Globus pallidus (tissue), 1 donor: Measurements from ENCODE around the gene ARF1.

Source experiments
- DNase-seq: peaks from one replicate; pipeline ENCODE4 v3.0.0-alpha.2; 2015; ENCODE audit warnings: low spot score

The ARF1 gene

GRCh38 chr1:228088586-228089498 lies 6.3 kb downstream of the ARF1 start:
- DNase-seq: no peak

GRCh38 chr1:228089519-228090380 lies 7.2 kb downstream of the ARF1 start:
- DNase-seq: no peak

GRCh38 chr1:228090613-228091081 lies 8.1 kb downstream of the ARF1 start:
- no peak for DNase-seq

GRCh38 chr1:228091084-228091483 lies 8.6 kb downstream of the ARF1 start:
- no peak for DNase-seq

- DNase-seq: no peak
These were observed 10.0 kb downstream of the ARF1 start for GRCh38 chr1:228092342-228093049.

GRCh38 chr1:228093050-228093906 lies 10.8 kb downstream of the ARF1 start:
- no peak for DNase-seq

- DNase-seq: no peak
These were observed 12.0 kb downstream of the ARF1 start for GRCh38 chr1:228094432-228095016.

- no peak for DNase-seq
These were observed 12.7 kb downstream of the ARF1 start for GRCh38 chr1:228095161-228095560.

- DNase-seq: no peak
These were observed 13.4 kb downstream of the ARF1 start for GRCh38 chr1:228095938-228096337.

- DNase-seq: no peak
These were observed 14.2 kb downstream of the ARF1 start for GRCh38 chr1:228096416-228097332.

GRCh38 chr1:228097333-228098081 lies 15.0 kb downstream of the ARF1 start:
- DNase-seq: no peak

GRCh38 chr1:228098323-228098931 lies 15.9 kb downstream of the ARF1 start:
- DNase-seq: no peak

GRCh38 chr1:228099331-228099732 lies 16.8 kb downstream of the ARF1 start:
- DNase-seq: no peak

- no peak for DNase-seq
These were observed 18.5 kb downstream of the ARF1 start for GRCh38 chr1:228100822-228101613.

GRCh38 chr1:228101614-228101993 lies 19.1 kb downstream of the ARF1 start:
- DNase-seq: no peak

GRCh38 chr1:228101994-228102790 lies 19.7 kb downstream of the ARF1 start:
- no peak for DNase-seq
